Retinal pigment epithelial cell (primary cell): Measurements from ENCODE around the gene CCDC83.
"Not testable (repeated sequence)": the region's sequence is repeated elsewhere in the genome, so short reads cannot be mapped to it uniquely, and the experiment has no call there.

Experiments
- DNase-seq: peaks from one replicate; pipeline ENCODE4 v3.0.0-alpha.2; 2010; ENCODE audit warnings: low read depth
- H3K4me3 ChIP-seq: 2 replicates; pipeline ENCODE4 v1.5.1; 2011; ENCODE audit warnings: mild to moderate bottlenecking, low read length, control low read depth, moderate library complexity
- TF ChIP-seq, protein P1 (sequence below): conservative IDR thresholded peaks from 2 replicates; pipeline ENCODE4 v1.5.1; 2011; ENCODE audit warnings: low read depth, low read length, control low read depth, inconsistent platforms

CCDC83 gene

GRCh38 chr11:85903811-85904210, 48.6 kb downstream of the CCDC83 start:
- TF ChIP-seq, protein P1, sequence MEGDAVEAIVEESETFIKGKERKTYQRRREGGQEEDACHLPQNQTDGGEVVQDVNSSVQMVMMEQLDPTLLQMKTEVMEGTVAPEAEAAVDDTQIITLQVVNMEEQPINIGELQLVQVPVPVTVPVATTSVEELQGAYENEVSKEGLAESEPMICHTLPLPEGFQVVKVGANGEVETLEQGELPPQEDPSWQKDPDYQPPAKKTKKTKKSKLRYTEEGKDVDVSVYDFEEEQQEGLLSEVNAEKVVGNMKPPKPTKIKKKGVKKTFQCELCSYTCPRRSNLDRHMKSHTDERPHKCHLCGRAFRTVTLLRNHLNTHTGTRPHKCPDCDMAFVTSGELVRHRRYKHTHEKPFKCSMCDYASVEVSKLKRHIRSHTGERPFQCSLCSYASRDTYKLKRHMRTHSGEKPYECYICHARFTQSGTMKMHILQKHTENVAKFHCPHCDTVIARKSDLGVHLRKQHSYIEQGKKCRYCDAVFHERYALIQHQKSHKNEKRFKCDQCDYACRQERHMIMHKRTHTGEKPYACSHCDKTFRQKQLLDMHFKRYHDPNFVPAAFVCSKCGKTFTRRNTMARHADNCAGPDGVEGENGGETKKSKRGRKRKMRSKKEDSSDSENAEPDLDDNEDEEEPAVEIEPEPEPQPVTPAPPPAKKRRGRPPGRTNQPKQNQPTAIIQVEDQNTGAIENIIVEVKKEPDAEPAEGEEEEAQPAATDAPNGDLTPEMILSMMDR = no peak
- no peak for DNase-seq
- H3K4me3 ChIP-seq = no peak overlapping the region

DNA sequence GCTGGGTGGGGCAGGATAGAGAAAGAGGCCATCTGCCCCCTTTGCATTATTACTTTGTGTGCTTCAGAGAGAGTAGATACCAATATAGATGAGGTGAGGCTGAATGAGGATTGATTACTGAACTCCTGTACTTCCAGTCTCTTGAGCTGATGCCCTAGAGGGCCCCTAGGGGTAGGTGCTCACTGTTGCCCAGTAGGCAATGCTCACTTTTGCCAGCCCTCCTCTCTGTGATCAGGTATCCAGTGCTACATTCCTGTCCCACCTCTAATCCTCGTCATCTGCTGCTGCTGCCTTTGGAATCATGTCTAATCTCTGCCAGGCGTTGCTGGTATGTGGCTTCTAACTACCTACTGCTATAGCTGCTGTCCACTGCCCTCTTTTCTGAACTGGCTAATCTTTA, 57.2 kb downstream of the CCDC83 start:
- H3K4me3 ChIP-seq = no peak overlapping the region
- TF ChIP-seq, protein P1 = no peak
- DNase-seq = no peak

DNA sequence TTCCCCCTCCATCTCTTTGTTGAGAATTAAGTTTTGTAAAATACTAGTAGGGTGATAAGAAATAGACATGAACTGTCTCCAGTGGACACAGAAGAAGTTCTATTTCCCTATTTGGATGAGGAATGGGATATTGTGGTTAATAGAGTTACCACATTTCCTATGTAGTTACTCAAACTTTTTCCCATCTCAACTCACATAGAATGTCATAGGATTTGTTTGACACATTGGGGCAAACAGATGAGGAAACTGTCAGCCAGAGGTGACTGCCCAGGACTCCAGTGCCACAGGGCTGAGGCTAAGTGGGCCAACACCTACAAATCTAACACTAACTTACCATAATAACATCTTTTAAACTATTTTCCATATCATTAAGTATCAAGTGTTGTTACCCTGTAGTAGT, 58.3 kb downstream of the CCDC83 start:
- no peak for DNase-seq
- TF ChIP-seq, protein P1 = no peak
- no peak overlapping the region for H3K4me3 ChIP-seq

DNA sequence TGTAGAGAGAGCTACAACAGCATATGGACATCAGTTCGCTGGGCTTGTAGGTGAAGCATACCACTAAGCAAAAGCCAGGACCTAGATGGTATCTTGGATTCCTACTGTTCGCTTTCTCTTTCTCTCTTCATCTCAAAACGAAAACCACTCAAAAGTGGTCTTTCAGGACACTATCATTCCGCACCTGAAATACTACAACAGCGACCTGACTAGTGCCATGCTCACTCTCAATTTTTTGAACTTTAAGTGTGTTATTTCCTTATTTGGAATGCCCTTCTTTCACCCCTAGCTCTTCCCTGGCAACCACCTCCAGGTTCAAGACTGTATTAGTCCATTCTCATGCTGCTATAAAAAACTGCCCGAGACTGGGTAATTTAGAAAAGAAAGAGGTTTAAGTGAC, 59.2 kb downstream of the CCDC83 start:
- no peak for DNase-seq
- no peak overlapping the region for H3K4me3 ChIP-seq
- TF ChIP-seq, protein P1 = no peak

- TF ChIP-seq, protein P1 = no peak
- DNase-seq = no peak
- H3K4me3 ChIP-seq = no peak overlapping the region
These were observed 64.0 kb downstream of the CCDC83 start for GRCh38 chr11:85918910-85919794.

DNA sequence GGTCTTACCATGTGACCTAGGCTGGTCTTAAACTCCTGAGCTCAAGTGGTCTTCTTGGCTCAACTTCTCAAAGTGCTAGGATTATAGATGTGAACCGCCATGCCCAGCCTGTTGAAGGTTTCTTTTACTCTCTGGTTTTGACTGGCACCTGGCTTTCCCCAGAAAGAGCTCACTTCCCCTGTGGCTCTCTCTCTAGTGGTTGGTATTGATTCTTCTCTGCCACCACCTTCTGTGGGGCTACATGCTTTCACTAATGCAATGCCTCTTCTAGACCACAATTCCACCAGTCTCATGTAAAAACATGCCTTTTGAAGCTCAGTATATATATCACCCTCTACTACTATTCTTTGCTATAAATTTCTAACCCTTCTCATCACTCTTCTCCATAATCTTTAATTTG, 67.2 kb downstream of the CCDC83 start:
- no peak overlapping the region for H3K4me3 ChIP-seq
- TF ChIP-seq, protein P1 = no peak
- no peak for DNase-seq

- no peak overlapping the region for H3K4me3 ChIP-seq
- no peak for DNase-seq
- TF ChIP-seq, protein P1 = no peak
These were observed 68.3 kb downstream of the CCDC83 start for GRCh38 chr11:85923455-85923854.

DNA sequence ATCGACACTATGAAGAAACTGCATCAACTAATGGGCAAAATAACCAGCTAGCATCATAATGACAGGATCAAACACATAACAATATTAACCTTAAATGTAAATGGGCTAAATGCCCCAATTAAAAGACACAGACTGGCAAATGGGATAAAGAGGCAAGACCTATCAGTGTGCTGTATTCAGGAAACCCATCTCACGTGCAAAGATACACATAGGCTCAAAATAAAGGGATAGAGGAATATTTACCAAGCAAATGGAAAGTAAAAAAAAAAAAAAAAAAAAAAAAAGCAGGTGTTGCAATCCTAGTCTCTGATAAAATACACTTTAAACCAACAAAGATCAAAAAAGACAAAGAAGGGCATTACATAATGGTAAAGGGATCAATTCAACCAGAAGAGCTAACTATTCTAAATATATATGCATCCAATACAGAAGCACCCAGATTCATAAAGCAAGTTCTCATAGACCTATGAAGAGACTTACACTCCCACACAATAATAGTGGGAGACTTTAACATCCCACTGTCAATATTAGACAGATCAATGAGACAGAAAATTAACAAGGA, 71.6 kb downstream of the CCDC83 start:
- not testable (repeated sequence) for H3K4me3 ChIP-seq, DNase-seq
